Lung (tissue), 12 donors: ENCODE measurements around the gene DCLRE1C. TPM values are rescaled to one million over a fixed set of nuclear protein-coding genes. Genes with fewer than 3 reads are reported as not detected.

ENCODE experiments used
- ATAC-seq: fragments of 200-7000 bp; cut with Tn5 transposase; one replicate; pipeline ENCODE4 v1.9.1; 2020; ENCODE audit warnings: moderate number of reproducible peaks; ENCODE audit not compliant: insufficient read depth, low FRiP score
- DNase-seq, 3 donors: peaks; one replicate each; pipeline ENCODE4 v3.0.0-alpha.2; 2013 to 2017
- H3K27ac ChIP-seq, 2 donors: one replicate each; pipeline ENCODE4 v1.5.1; 2013; ENCODE audit warnings: mild to moderate bottlenecking in 2 of 2, moderate library complexity in 2 of 2, control low read depth in 1 of 2, inconsistent platforms in 1 of 2, low read depth in 1 of 2, low read length in 1 of 2
- H3K27me3 ChIP-seq, 3 donors: one replicate each; pipeline ENCODE4 v1.5.1; 2013; ENCODE audit warnings: low read length in 2 of 3; ENCODE audit not compliant: control insufficient read depth in 3 of 3, insufficient read depth in 3 of 3
- H3K36me3 ChIP-seq, 4 donors: one replicate each; pipeline ENCODE4 v1.5.1; 2013; ENCODE audit warnings: low read length in 4 of 4, mild to moderate bottlenecking in 1 of 4, moderate library complexity in 1 of 4; ENCODE audit not compliant: control insufficient read depth in 4 of 4, insufficient read depth in 4 of 4
- H3K4me1 ChIP-seq, 5 donors: one replicate each; pipeline ENCODE4 v1.5.1; 2013; ENCODE audit warnings: low read length in 5 of 5, mild to moderate bottlenecking in 2 of 5, moderate library complexity in 1 of 5; ENCODE audit not compliant: control insufficient read depth in 5 of 5, insufficient read depth in 5 of 5
- H3K4me3 ChIP-seq: one replicate; pipeline ENCODE4 v1.5.1; 2013; ENCODE audit warnings: mild to moderate bottlenecking, control low read depth, moderate library complexity
- H3K9ac ChIP-seq, 2 donors: one replicate each; pipeline ENCODE4 v1.5.1; 2013; ENCODE audit warnings: low read length in 2 of 2, control low read depth in 1 of 2; ENCODE audit not compliant: insufficient read depth in 1 of 2
- H3K9me3 ChIP-seq, 4 donors: one replicate each; pipeline ENCODE4 v1.5.1; 2013; ENCODE audit warnings: low read length in 3 of 4, mild to moderate bottlenecking in 1 of 4, moderate library complexity in 1 of 4; ENCODE audit not compliant: control insufficient read depth in 4 of 4, insufficient read depth in 3 of 4
- WGBS, 2 donors: extraction: QIAGEN DNeasy Blood & Tissue Kit; methylation state at CpG; one replicate each; pipeline ENCODE4 v1.1.7; 2013; 5-methylcytosine and 5-hydroxymethylcytosine counted together
- polyA plus RNA-seq, 2 donors: library from polyadenylated mRNA; stranded (reverse); fragments of 200-250 nt; gene quantifications; one replicate each; pipeline ENCODE4 v1.2.1, GENCODE V29; 2013
- total RNA-seq, 2 donors: library from RNA; depleted of rRNA in 1 of 2; stranded (reverse); fragments of >200 nt in 1 of 2; gene quantifications; one replicate each; pipeline ENCODE4 v1.2.1, GENCODE V29; 2014 to 2021
- TF ChIP-seq, protein P1 (sequence below): IDR thresholded peaks from 2 replicates; pipeline ENCODE4 v1.5.1; 2012; ENCODE audit warnings: mild to moderate bottlenecking; ENCODE audit errors: control extremely low read depth, extremely low read depth
- donor health status: control.
- donor health status: control.
- donor health status: Bipolar disorder and iron deficiency.
- donor health status: healthy.
- donor health status: DM: yes; HTN: yes; CAD: no.

The DCLRE1C gene
- total and polyA plus RNA-seq, 4 donors, result 3.0 to 14.9 (median 7.7) TPM

DNA sequence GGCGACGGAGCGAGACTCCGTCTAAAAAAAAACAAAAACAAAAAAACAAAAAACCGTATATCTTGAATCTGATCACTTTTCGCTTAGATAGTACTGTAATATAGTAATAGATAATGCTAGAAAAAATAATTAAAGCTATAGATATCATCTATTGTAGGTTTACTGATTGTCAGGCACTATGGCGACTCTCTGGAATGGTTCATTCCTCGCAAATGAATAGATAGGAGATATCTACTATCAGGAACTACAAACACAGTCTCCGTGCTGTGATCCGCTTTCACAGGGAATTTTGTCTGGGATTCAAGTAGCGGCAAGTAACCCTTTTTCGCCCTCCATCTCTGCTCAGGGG, 5.0 kb upstream of the DCLRE1C start:
- Histone ChIP-seq H3K9me3 (no peaks in the 10 kb centered on the region), H3K27ac (peak overlapping the region; percentile 75 to 95), H3K36me3 (no peaks in the 10 kb centered on the region), H3K4me3 (peak overlapping the region; percentile 35), H3K9ac (no peak overlapping the region), H3K27me3 (no peaks in the 10 kb centered on the region), H3K4me1 (peaks cover 0 to 8% (median 3%) of the 10 kb centered on the region in 5 donors)
- 50 to 57% methylated on average over 12 of the region's 12 CpGs for WGBS, 2 donors
- ATAC-seq (no peak), DNase-seq (no peak)
- TF ChIP-seq, protein P1, sequence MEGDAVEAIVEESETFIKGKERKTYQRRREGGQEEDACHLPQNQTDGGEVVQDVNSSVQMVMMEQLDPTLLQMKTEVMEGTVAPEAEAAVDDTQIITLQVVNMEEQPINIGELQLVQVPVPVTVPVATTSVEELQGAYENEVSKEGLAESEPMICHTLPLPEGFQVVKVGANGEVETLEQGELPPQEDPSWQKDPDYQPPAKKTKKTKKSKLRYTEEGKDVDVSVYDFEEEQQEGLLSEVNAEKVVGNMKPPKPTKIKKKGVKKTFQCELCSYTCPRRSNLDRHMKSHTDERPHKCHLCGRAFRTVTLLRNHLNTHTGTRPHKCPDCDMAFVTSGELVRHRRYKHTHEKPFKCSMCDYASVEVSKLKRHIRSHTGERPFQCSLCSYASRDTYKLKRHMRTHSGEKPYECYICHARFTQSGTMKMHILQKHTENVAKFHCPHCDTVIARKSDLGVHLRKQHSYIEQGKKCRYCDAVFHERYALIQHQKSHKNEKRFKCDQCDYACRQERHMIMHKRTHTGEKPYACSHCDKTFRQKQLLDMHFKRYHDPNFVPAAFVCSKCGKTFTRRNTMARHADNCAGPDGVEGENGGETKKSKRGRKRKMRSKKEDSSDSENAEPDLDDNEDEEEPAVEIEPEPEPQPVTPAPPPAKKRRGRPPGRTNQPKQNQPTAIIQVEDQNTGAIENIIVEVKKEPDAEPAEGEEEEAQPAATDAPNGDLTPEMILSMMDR, result no peak

DNA sequence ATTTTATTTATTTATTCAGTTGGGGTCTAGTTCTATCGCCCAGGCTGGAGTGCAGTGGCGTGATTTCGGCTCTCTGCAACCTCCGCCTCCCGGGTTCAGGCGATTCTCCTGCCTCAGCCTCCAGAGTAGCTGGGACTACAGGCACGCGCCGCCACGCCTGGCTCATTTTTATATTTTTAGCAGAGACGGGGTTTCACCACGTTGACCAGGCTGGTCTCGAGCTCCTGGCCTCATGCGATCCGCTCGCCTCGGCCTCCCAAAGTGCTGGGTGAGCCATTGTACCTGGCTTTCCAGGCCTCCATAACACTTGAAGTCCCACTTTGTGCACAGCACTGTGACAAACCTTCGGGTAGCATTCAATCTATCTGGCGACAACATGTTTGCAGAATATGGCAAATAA, 1.0 kb upstream of the DCLRE1C start:
- Histone ChIP-seq H3K9ac (no peak overlapping the region), H3K36me3 (no peaks in the 10 kb centered on the region), H3K9me3 (no peaks in the 10 kb centered on the region), H3K27ac (no peak overlapping the region), H3K4me3 (no peak overlapping the region), H3K27me3 (no peaks in the 10 kb centered on the region), H3K4me1 (peaks cover 0 to 19% (median 6%) of the 10 kb centered on the region in 5 donors)
- 95 to 97% methylated on average over 19 of the region's 19 CpGs for WGBS, 2 donors
- DNase-seq, result no peak
- ATAC-seq, result no peak
- TF ChIP-seq, protein P1, result no peak

DNA sequence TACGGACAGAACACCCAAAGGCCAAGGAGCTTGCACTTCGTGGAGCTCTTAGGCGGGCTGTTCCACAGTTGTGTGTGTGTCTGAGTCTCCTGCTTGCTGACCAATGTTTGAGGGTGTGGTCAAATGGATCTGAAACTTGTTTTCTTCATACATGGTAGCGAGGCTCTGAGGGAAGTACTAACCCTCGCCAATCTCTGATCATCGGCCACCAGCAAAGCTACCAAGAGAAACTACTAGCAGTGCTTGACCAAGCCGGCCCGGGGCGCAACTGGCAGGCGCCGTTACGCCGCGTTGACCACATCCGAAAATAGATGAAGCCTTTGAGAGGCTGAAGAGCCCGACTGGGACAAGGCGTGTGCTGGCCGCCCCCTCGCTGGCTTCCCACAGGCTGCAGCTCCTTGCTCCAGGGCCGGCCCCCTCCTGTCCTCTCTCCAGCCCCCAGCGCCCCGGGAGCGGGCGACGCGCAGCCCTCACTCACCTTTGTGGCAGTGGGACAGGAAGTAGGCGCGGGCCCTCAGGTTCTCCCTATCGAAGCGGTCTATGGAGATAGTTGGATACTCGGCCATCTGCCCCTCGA, 384 bp downstream of the DCLRE1C start:
- Histone ChIP-seq H3K9ac (peak overlapping the region in 1 of 2 donors; percentile 96), H3K9me3 (no peaks in the 10 kb centered on the region), H3K4me3 (peak overlapping the region; percentile 53), H3K4me1 (peaks cover 0 to 19% (median 6%) of the 10 kb centered on the region in 5 donors), H3K36me3 (peaks cover 0 to under 1% (median under 1%) of the 10 kb centered on the region in 4 donors), H3K27ac (peak overlapping the region; percentile 88 to 94), H3K27me3 (no peaks in the 10 kb centered on the region)
- DNase-seq, result peak in 1 of 3 donors; percentile 58
- peak; percentile 35 for ATAC-seq
- TF ChIP-seq, protein P1, result no peak
- WGBS, 2 donors, result 1% methylated on average over 32 of the region's 32 CpGs
